Endothelial cell of umbilical vein (primary cell): Measurements from ENCODE around the gene KLF13.

Experiments
- CTCF ChIP-seq, 2 donors: IDR thresholded peaks; 1 replicate in 1 of 2; 2 replicates in 1 of 2; pipeline ENCODE4 v1.5.1; 2011; ENCODE audit warnings: low read length in 2 of 2, mild to moderate bottlenecking in 2 of 2, moderate library complexity in 2 of 2, control low read depth in 1 of 2, inconsistent platforms in 1 of 2, low read depth in 1 of 2; ENCODE audit not compliant: insufficient read depth in 1 of 2; ENCODE audit errors: extremely low read depth in 1 of 2
- EZH2 ChIP-seq: IDR thresholded peaks from 2 replicates; pipeline ENCODE4 v1.6.1; 2012; ENCODE audit warnings: borderline replicate concordance, low read depth, mild to moderate bottlenecking, moderate library complexity, low read length, inconsistent platforms; ENCODE audit not compliant: severe bottlenecking
- FOS ChIP-seq: IDR thresholded peaks from 2 replicates; pipeline ENCODE4 v1.6.1; 2011; ENCODE audit warnings: mild to moderate bottlenecking, low read length, moderate library complexity, borderline replicate concordance; ENCODE audit not compliant: insufficient read depth
- JUN ChIP-seq: IDR thresholded peaks from 2 replicates; pipeline ENCODE4 v1.6.1; 2011; ENCODE audit warnings: borderline replicate concordance, low read depth; ENCODE audit not compliant: insufficient read length, insufficient read depth
- MAX ChIP-seq: IDR thresholded peaks from 2 replicates; pipeline ENCODE4 v1.6.1; 2011; ENCODE audit not compliant: insufficient read depth, insufficient read length
- MYC ChIP-seq: IDR thresholded peaks from one replicate; pipeline ENCODE4 v1.6.1; 2011; ENCODE audit warnings: mild to moderate bottlenecking, low read depth, low read length
- POLR2A ChIP-seq: IDR thresholded peaks from 2 replicates; pipeline ENCODE4 v1.6.1; 2012; ENCODE audit warnings: low read depth, mild to moderate bottlenecking, control low read depth, low read length
- POLR2AphosphoS5 ChIP-seq: IDR thresholded peaks from 2 replicates; pipeline ENCODE4 v1.6.1; 2012; ENCODE audit warnings: low read depth, mild to moderate bottlenecking, control low read depth, low read length, moderate library complexity; ENCODE audit not compliant: insufficient read depth

DNA sequence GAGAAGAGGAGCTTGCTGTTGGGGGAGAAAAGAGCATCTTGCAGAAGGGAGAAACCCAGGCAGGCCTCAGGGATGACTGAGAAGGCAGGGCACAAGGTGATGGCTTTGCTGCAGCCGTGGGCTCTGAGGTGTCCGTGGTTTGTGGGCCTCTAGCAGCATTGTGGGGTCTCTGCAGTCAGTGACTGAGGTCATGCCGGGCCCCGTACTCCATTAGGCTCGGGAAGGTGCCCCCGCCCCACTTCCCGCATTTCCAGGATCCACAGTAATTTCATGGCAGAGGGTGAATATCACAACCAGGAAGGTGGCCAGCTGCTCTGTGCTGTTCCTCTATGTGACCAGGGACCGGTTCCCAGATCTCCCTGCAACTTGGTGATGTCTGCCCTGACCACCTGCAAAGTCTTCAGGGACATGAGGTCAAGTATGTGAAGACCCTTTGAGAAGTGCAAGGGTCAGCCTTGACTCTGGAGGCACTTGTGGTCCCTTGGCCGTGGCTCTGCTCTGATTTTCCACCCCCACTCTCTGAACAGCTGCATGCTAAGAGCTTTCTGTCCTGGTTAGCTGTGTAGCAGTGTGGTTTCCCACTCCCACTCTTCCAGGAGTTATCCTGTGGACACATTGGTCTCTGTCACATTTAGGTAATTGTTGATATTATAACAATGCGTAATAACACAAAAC is 3.6 kb downstream of the KLF13 start:
- no peak for TF ChIP-seq CTCF (IDR thresholded peaks at IDR 0.05; ENCODE audit: extremely low read depth in 1 of 2, insufficient read depth in 1 of 2, low read depth in 1 of 2, low read length in 2 of 2)
- no peak for TF ChIP-seq JUN
- TF ChIP-seq MAX = no peak
- no peak for TF ChIP-seq POLR2A
- TF ChIP-seq POLR2AphosphoS5 = no peak
- TF ChIP-seq EZH2 = no peak
- no peak for TF ChIP-seq FOS
- no peak for TF ChIP-seq MYC
